Measurements from ENCODE around the gene AMN1. TPM values are rescaled to one million over a fixed set of nuclear protein-coding genes. Genes with fewer than 3 reads are reported as not detected.

The AMN1 gene
- total RNA-seq, 1 donor from 2014 or later, result 3.9 TPM

DNA sequence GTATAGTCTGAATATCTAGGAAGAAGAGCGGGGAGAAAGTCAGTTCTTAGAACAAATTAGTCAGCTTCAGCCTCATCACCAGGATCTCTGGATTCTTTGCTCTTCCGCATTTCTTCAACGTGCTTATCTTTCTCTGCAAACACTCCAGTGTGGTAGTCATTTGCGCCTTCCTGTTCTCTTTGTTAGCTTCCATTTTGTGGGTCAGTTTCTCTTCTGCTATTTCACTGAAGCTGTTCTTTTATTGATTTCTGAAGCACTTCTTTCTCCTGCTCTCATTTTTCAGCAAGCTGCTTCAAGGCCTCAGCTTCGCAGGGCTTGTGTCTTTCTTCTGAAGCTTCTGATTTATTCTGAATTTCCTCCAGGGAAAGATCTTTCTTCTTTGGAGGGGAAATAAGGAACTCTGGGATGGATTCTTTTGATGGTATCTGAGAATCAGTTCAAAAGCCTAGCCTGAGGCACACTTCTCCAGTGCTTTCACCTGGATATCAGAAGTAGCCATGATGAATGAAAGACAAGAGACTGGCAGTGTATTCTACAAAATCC lies 13.5 kb downstream of the AMN1 start:
- Histone ChIP-seq H2AFZ (ENCODE audit: low read depth, low read length) (no peak overlapping the region), H3K27ac (ENCODE audit: low read depth, low read length) (no peak overlapping the region), H3K9ac (ENCODE audit: low read length) (no peak overlapping the region), H3K27me3 (ENCODE audit: insufficient read depth, low read length) (no peaks in the 10 kb centered on the region), H4K20me1 (ENCODE audit: insufficient read depth, low read length) (no peaks in the 10 kb centered on the region), H3K79me2 (ENCODE audit: insufficient read depth, low read length) (no peaks in the 10 kb centered on the region), H3K4me1 (ENCODE audit: insufficient read depth, low read length) (no peaks in the 10 kb centered on the region), H3K4me2 (ENCODE audit: low read length) (no peak overlapping the region), H3K36me3 (ENCODE audit: insufficient read depth, low read length) (no peaks in the 10 kb centered on the region), H3K9me3 (ENCODE audit: insufficient read depth, low read depth, low read length) (no peaks in the 10 kb centered on the region), H3K4me3 (ENCODE audit: insufficient read depth, low read depth, low read length) (no peak overlapping the region)
- no peak for FAIRE-seq
- DNase-seq (ENCODE audit: low read depth), result peak; percentile 56
- H3K4me3 Mint-ChIP-seq (ENCODE audit: unreplicated experiment), result no peak overlapping the region
- H3K4me1 Mint-ChIP-seq (ENCODE audit: low read depth, unreplicated experiment), result peaks cover 4% of the 10 kb centered on the region
- H3K27me3 Mint-ChIP-seq (ENCODE audit: low read depth, unreplicated experiment), result no peaks in the 10 kb centered on the region
- peaks cover 4% of the 10 kb centered on the region for H3K9me3 Mint-ChIP-seq (ENCODE audit: unreplicated experiment)
- H3K36me3 Mint-ChIP-seq (ENCODE audit: low read depth, unreplicated experiment), result peaks cover 4% of the 10 kb centered on the region
- TF ChIP-seq EZH2 (IDR thresholded peaks at IDR 0.05; ENCODE audit: insufficient read depth, low read length), result no peak
- TF ChIP-seq, protein P1, sequence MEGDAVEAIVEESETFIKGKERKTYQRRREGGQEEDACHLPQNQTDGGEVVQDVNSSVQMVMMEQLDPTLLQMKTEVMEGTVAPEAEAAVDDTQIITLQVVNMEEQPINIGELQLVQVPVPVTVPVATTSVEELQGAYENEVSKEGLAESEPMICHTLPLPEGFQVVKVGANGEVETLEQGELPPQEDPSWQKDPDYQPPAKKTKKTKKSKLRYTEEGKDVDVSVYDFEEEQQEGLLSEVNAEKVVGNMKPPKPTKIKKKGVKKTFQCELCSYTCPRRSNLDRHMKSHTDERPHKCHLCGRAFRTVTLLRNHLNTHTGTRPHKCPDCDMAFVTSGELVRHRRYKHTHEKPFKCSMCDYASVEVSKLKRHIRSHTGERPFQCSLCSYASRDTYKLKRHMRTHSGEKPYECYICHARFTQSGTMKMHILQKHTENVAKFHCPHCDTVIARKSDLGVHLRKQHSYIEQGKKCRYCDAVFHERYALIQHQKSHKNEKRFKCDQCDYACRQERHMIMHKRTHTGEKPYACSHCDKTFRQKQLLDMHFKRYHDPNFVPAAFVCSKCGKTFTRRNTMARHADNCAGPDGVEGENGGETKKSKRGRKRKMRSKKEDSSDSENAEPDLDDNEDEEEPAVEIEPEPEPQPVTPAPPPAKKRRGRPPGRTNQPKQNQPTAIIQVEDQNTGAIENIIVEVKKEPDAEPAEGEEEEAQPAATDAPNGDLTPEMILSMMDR (IDR thresholded peaks at IDR 0.05; ENCODE audit: insufficient read depth, low read depth, low read length), result no peak
- H3K27ac Mint-ChIP-seq (ENCODE audit: unreplicated experiment), result no peak overlapping the region

DNA sequence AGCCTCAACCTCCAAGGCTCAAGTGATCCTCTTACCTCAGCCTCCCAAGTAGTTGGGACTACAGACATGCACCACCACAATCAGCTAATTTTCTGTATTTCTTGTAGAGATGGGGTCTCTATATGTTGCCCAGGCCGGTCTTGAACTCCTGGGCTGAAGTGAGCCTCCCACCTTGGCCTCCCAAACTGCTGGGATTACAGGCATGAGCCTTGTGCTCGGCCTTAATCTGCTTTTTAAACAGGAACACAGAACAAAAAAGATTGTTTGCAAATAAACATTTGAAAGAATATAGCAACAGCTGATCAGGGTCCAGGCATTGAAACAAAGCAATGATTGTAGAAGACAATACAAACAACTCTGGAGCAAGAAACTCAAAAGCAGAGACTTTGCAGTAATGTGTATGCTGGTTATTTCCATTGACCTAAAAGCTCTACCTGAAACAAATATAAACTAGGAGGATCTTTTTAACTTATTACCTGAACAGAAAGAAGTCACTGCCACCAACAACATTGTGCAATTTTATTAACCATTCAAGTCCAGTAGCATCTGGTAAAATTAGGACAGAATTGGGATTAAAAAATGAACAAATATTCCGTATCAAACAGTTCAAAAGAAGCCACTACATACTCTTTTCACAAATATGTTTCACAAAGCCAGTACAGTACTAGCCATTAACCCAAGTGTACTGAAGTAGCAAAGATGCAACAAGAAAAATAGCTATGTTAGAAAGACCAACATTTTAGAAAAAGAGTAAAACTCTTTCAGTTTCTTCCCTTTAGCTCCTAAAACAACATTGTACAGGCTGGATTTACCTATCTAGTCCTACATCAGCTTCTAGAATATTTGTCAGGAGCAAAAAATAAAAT lies 14.2 kb downstream of the AMN1 start:
- no peak for FAIRE-seq
- H3K27me3 Mint-ChIP-seq (ENCODE audit: low read depth, unreplicated experiment), result no peaks in the 10 kb centered on the region

More for the DNA sequence above, 14.2 kb downstream of the AMN1 start:
- H3K4me2 ChIP-seq (ENCODE audit: low read length), result no peak overlapping the region
- H3K4me3 ChIP-seq (ENCODE audit: insufficient read depth, low read depth, low read length), result no peak overlapping the region
- Mint-ChIP-seq H3K4me3 (ENCODE audit: unreplicated experiment) (no peak overlapping the region), H3K4me1 (ENCODE audit: low read depth, unreplicated experiment) (peaks cover 4% of the 10 kb centered on the region), H3K9me3 (ENCODE audit: unreplicated experiment) (peaks cover 4% of the 10 kb centered on the region), H3K27ac (ENCODE audit: unreplicated experiment) (no peak overlapping the region), H3K36me3 (ENCODE audit: low read depth, unreplicated experiment) (peaks cover 4% of the 10 kb centered on the region)
- no peak for DNase-seq (ENCODE audit: low read depth)
- no peak overlapping the region for H2AFZ ChIP-seq (ENCODE audit: low read depth, low read length)
- no peaks in the 10 kb centered on the region for H3K36me3 ChIP-seq (ENCODE audit: insufficient read depth, low read length)
- H4K20me1 ChIP-seq (ENCODE audit: insufficient read depth, low read length), result no peaks in the 10 kb centered on the region
- H3K79me2 ChIP-seq (ENCODE audit: insufficient read depth, low read length), result no peaks in the 10 kb centered on the region
- TF ChIP-seq EZH2 (IDR thresholded peaks at IDR 0.05; ENCODE audit: insufficient read depth, low read length), result no peak
- TF ChIP-seq, protein P1 (IDR thresholded peaks at IDR 0.05; ENCODE audit: insufficient read depth, low read depth, low read length), result no peak
- no peaks in the 10 kb centered on the region for H3K27me3 ChIP-seq (ENCODE audit: insufficient read depth, low read length)
- no peak overlapping the region for H3K9ac ChIP-seq (ENCODE audit: low read length)
- no peaks in the 10 kb centered on the region for H3K9me3 ChIP-seq (ENCODE audit: insufficient read depth, low read depth, low read length)
- no peaks in the 10 kb centered on the region for H3K4me1 ChIP-seq (ENCODE audit: insufficient read depth, low read length)
- H3K27ac ChIP-seq (ENCODE audit: low read depth, low read length), result no peak overlapping the region
